NCI-H2196 (cell line): ENCODE measurements around the gene ATG3.
"Not testable (repeated sequence)": the region's sequence is repeated elsewhere in the genome, so short reads cannot be mapped to it uniquely, and the experiment has no call there.

Experiments
- DNase-seq: peaks from one replicate; lab custom pipeline; 2025; ENCODE audit not compliant: unreplicated experiment; lab: John Stamatoyannopoulos, UW

Gene ATG3

DNA sequence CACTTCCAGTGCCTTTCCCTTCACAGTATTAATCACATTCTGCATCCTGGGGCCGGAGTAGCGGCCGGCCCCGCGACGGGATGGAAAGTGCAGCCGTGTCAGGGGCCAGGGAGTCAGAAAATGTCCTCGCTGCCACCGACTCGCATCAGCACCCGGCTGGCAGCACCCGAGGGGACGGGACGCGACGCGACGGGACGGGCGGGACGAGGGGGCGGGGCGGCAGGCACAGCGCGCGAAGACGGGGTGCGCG is 353 bp downstream of the ATG3 start:
- DNase-seq, result peak; percentile 78

DNA sequence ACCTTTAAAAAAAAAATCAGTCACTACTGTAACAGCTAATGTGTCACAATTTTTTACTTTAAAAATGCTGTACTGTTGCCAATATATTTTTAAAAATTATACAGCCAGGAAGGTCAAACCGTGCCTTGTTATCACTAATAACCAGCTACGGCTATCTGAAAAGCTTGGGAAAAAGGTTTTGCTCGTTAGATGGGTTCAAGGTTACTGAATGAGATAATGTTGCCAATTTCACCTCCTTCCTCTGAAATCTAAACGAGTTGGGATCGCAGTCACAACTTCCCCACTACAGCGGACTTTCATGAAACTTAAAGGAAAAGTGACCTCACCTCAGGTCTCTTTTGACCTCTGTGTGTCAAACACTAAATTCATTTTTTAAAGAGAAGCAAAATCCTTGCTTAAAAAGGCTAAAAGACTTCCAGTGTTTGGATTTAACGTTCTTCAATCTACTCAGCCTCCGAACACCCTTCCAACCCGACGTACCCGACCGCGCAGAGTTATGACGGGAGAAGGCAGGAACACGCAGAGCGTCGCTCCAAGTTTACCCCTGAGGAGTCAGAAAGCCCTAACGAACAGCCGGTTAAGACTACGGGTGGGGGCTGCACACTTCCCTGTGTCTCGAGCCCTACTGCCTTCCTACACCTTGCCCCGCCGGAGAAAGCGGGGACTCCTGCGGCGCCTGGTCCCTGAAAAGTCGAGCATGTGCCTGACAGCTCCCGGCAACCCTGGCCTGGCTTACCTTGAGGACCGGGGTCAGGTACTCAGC is 860 bp downstream of the ATG3 start:
- DNase-seq, result peak; percentile 81

DNA sequence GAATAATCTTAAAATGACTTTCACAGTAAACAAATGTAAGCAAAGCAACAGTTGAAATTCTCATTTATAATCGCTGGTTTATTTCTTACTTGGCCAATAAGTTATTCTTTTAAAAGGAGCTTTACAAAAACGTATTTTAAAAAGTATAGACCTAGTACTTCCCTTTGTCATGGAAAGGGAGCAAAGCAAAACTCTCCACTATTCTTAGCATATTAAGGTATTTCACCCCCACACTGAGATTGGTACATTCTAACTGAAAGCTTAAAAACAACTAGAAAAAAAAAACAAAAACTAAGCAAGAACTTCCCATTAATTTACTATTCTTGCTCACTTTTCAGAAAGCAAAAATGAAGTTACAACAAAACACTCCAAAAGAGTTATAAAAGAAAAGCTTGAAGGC is 1.5 kb downstream of the ATG3 start:
- no peak for DNase-seq

DNA sequence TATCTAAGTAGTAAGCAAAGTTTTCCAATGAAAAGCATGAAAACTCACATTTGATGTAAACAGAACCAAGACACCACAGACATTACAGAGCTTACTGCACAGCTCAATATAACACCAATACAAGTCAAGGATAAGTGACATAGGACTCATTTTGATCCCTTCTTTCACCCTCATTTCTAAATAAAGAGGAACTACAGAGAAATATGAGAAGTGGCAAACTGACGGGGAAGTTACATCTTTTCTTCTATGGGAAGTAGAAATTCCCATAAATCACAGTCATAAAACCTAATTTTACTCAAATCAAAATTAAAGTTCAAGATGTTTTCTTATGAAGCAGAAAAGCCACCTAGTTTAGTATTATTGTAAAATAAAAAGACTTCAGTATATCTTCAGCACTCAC is 3.8 kb downstream of the ATG3 start:
- DNase-seq, result no peak

GRCh38 chr3:112555535-112556170 is 6.1 kb downstream of the ATG3 start:
- DNase-seq, result no peak

DNA sequence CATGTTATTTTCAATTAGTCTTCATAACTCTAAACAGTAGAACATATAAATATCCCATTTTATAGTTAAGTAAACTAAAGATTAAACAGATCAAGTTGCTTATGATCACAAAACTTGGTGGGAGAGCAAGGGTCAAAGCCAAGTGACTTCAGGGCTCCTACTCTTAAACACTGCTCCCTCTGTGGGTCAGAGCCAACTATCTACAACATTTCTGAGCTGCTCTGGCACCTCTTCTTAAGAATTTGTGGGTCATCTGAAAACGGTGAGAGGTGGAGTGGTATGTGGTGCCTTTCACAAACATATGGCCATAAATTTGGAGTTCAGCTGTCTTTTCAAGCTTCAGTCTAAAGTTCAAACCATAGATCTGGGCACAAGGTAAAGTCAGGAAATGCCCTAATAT is 10.9 kb downstream of the ATG3 start:
- DNase-seq, result no peak

- no peak for DNase-seq
Measured at GRCh38 chr3:112546216-112546759, 15.5 kb downstream of the ATG3 start.

DNA sequence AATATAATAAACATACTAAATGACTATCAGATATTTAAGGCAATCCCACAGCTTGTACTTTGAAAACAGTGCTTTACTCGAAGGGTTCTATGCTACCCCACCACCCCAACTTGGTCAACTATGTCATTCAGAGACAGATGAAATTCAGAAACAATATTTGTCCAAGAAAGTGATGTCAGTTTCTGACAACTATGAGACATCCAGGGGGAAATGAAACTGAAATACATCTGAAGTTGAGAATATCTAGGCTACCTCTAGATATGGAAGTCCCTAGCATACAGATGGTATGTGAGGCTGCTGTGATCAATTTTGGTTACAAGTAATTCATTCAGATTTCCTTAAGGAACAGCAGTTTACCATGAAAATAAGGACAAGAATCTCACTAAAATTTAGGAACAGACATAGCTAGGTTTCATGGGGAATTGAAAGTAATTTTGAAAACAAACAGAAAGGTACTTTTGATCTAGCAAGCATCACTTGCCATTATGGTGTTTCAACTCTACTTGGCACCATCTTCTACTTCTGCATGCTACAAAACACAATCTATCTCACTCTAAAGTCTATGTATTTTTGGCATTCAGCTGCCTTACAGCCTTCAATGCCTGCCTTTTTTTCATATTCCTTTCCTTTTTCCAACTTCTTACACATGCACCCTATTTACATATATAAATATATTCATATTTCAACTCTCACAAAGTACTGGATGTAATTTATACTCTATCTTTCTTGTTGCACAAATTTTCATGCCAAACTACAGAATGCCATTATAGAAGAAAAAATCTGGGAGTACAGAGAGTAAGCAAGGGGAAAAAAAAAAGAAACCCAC is 21.7 kb downstream of the ATG3 start:
- no peak for DNase-seq

- peak; percentile 46 for DNase-seq
Measured at GRCh38 chr3:112531358-112531781, 30.4 kb downstream of the ATG3 start.

GRCh38 chr3:112530573-112530972 is 31.2 kb downstream of the ATG3 start:
- no peak for DNase-seq

- not testable (repeated sequence) for DNase-seq
Measured at GRCh38 chr3:112524127-112524526, 37.6 kb downstream of the ATG3 start.

DNA sequence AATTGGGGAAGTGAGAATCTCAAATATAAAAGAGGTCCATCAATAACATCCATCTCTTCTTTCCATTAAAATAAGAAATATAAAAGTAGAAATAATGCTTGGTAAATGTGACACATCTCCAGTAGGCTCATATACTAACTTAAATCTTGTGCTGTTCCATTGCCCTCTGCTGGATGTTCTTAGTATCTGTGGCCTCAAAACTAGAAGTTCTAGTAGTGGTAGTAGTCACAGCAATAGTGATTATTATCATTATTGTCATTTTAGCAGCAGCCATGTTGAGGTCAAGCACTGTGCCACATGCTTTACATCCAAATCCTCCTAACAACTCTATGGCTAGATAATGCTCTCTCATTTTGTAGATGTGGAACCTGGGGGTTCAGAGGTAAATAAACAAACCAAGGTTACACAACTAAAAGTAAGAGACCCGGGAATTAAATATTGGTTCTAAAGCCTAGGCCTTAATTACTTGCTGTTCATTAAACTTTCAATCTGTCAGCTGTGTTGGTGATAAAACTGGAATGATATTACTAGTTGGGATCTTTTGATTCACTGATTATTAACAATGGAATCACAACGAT is 42.2 kb downstream of the ATG3 start:
- peak; percentile 62 for DNase-seq

DNA sequence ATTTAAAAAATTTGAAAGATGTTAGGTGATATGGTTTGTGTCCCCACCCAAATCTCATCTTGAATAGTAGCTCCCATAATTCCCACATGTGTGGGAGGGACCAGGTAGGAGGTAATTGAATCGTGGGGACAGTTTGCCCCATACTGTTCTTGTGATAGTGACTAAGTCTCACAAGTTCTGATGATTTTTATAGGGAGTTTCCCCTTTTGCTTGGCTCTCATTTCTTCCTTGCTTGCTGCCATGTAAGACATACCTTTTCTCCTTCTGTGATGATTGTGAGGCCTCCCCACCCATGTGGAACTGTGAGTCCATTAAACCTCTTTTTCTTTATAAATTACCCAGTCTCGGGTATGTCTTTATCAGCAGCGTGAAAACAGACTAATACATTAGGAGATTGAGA is 42.8 kb downstream of the ATG3 start:
- not testable (repeated sequence) for DNase-seq

- no peak for DNase-seq
Measured at GRCh38 chr3:112514527-112515128, 47.1 kb downstream of the ATG3 start.

- DNase-seq, result peak; percentile 14
Measured at GRCh38 chr3:112512320-112512719, 49.4 kb downstream of the ATG3 start.

GRCh38 chr3:112508860-112509259 is 52.9 kb downstream of the ATG3 start:
- no peak for DNase-seq

GRCh38 chr3:112508261-112508660 is 53.5 kb downstream of the ATG3 start:
- no peak for DNase-seq

- no peak for DNase-seq
Measured at GRCh38 chr3:112505907-112506306, 55.9 kb downstream of the ATG3 start.

- no peak for DNase-seq
Measured at GRCh38 chr3:112504123-112504522, 57.6 kb downstream of the ATG3 start.

GRCh38 chr3:112503304-112503972 is 58.3 kb downstream of the ATG3 start:
- no peak for DNase-seq

GRCh38 chr3:112500621-112501020 is 61.1 kb downstream of the ATG3 start:
- no peak for DNase-seq
